ENCODE data around the gene AP2B1.
"Not testable (repeated sequence)": the region's sequence is repeated elsewhere in the genome, so short reads cannot be mapped to it uniquely, and the experiment has no call there.

AP2B1 gene

GRCh38 chr17:35575759-35576158, 11.4 kb upstream of the AP2B1 start:
- DNase-seq (ENCODE audit: low read depth in 2 of 2): no peak

DNA sequence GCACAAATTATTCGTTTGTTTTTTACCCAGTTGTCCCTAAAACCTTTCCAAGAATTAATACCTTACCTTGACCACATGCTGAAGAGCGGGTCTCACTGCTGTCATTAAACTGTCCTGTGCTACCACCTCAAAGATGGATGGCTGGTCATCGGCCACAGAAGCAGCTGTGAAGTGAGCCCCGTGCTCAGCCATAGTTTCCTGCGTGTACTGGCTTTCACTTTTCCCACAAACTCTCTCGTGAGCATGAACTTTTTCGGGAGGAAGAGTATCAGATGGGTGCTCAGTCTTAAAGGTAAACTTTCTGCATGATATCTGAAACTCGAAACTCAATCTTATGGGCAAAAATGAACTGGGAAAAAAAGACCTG, 9.3 kb upstream of the AP2B1 start:
- no peak for DNase-seq (ENCODE audit: low read depth in 2 of 2)

DNA sequence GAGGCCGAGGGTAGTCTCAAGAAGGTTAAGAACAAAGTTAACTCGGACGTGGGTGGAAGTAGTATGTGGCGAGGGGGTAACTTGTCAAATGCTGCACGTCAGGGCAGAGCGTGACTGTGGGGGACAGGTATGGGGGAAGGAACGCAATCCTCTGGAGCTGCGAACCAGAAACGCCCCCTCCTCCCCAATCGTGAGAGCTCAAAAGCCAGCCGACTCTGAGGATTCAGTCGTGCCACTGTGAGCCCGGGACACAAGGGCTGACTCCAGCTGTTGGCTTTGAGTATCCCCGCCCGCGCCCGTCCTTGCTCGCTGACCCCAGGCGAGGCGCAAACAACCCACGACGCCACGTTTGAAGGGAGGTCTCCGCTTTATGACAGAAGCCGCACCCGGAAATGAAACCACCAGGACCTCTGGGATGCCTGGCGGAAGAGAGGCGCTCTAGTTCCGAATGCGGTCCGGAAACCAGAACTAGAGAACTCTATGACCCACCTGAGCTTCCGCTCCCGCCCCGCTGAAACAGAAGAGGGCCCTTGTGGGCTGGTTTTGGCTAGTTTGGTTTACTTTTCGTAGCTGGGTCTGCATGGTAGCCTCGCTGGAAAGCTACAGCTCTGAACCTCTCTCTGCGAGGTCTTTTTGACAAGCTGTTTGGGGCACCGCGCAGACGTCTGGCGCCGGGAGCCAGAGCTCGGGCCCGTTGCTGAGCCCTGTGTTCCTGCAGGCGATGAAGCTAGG, 8.8 kb upstream of the AP2B1 start, which contains the start of gene PEX12:
TSS of gene PEX12 (minus strand) at position 375 of the 732 bp plus-strand sequence. CDS start 550 bp downstream, outside the sequence.
- DNase-seq (ENCODE audit: low read depth in 2 of 2): peak; percentile 66 to 70

DNA sequence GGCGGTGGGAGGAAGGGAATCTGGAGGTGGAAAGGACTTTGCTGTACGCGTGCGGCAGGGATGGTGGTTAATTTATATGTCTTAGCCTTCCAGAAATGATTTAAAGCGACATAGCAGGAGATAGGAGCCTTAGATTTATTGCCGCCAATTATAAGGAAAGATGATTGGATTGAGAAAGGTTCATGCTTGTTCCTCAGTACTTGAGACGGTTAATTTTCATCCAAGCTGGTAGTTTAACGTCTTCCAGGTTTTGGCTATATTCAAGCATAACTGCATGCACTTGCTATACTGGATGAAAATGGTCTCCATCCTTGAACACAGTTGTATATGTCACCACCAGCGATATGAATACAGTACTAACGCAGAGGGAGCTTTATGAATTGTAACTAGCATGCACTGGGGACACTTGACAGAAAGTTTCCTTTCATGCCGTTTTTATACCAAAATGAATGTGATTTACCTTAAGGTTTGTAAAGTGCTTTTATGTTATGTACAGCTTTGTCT, 8.1 kb upstream of the AP2B1 start:
- no peak for DNase-seq (ENCODE audit: low read depth in 2 of 2)

GRCh38 chr17:35584061-35584460, 3.1 kb upstream of the AP2B1 start:
- DNase-seq (ENCODE audit: low read depth in 2 of 2): no peak

DNA sequence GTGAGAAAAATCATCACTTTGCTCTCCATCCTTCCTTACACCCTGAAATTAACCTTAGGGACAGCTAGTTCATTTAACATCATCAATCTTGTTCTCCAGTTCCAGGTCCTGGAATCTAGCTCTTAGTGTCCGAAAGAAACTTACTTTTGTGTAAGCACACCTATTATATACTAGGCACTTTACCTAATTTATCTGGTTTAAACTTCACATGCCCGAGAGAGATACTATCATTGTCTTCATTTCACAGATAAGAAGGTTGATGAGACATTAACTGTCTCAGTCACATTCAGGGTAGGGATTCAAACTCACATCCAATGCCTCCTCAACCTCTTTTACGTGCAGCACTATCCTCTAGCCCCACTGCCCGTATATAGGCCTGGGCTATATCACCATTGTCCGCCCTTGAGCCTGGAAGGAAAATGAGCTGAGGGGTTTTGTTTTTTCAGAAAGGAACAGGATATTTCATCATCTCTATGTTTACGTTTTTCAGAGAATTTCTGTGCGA, 501 bp upstream of the AP2B1 start:
- no peak for DNase-seq (ENCODE audit: low read depth in 2 of 2)

DNA sequence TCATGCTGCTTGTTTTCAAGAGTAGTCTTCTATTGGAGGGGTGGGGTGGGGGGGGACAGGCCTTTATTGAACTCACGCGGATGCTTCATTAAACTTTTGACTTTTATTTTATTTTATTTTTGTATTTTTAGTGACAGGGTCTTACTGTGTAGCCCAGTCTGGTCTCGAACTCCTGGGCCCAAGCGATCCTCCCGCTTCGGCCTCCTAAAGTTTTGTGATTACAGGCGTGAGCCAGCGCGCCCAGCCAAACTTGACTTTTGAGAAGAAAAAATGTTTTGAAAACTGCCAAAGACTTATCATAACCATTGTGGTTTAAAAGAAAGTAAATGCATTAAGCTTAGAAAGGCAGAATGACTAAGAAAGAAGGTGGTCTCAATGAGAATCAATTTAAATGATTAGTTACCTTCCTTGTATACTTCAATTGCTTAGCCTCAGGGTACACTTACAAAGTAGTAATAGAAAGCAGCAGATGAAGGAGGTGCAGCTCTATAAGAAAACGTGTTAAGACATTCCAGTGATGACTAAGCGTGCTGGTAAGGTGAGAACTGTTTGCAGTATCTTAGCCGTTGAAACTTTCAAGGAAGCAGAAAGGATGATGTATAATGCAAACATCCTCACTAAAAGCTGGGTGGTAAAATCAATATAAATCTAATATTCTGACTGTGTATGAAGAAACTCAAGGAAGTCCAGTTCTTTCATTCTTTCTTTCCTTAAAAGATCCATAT, 1.2 kb downstream of the AP2B1 start:
- no peak for DNase-seq (ENCODE audit: low read depth in 2 of 2)

DNA sequence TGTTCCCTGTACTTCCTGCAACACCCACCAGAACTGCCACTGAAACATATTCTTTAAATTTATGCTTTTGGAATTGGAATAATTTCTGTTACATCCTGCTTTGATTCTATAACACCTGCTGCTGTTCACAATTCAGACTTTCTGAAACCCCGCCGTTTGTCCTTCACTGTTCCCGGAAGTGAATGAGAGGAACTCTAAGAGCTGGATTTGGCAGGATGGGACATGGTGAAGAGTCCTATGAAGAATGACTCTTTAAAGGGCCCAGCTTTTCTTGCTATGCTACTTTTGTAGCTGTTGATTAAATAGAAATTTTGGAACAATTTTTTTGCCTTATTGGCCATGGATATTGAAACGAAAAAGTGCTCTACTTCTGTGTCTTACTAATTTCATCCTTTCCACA, 8.9 kb downstream of the AP2B1 start:
- no peak for DNase-seq (ENCODE audit: low read depth in 2 of 2)

GRCh38 chr17:35596530-35597233, 9.6 kb downstream of the AP2B1 start:
- no peak for DNase-seq (ENCODE audit: low read depth in 2 of 2)

- no peak for DNase-seq (ENCODE audit: low read depth in 2 of 2)
These were observed 10.5 kb downstream of the AP2B1 start for GRCh38 chr17:35597604-35598003.

DNA sequence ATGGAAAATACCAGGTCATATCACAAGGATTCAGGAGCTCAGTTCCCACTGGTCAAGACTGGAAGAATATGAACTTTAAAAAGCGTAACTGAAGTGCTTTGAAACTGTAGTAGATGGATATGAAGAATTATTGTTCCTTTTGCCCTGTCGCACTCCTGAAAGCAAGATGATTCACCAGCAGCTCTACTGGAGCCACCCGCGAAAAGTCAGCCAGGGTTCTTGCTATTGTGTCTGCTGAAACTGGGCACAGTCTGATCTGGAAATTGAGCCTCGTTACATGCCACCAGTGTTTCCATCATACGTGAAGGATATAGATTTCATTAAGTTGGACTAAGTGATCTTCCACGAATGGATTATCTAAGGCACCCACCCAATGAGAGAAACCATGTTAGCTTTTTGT, 16.6 kb downstream of the AP2B1 start:
- DNase-seq (ENCODE audit: low read depth in 2 of 2): no peak

DNA sequence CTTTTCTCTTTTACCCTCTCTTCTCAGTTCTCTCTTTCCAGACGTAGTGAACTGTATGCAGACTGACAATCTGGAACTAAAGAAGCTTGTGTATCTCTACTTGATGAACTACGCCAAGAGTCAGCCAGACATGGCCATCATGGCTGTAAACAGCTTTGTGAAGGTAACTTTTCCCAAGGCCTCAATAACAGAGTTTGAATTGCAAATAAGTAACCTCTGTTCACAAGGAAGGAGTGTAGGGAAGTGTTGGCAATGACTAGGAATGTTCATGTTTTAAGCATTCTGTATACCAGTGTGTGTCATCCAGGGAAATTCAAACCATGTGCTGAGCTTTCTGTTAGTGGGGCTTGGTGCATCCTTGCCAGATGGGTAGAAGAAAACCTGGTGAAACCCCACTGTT, 18.6 kb downstream of the AP2B1 start:
- no peak for DNase-seq (ENCODE audit: low read depth in 2 of 2)

- DNase-seq (ENCODE audit: low read depth in 2 of 2): no peak
These were observed 20.2 kb downstream of the AP2B1 start for GRCh38 chr17:35607239-35607847.

DNA sequence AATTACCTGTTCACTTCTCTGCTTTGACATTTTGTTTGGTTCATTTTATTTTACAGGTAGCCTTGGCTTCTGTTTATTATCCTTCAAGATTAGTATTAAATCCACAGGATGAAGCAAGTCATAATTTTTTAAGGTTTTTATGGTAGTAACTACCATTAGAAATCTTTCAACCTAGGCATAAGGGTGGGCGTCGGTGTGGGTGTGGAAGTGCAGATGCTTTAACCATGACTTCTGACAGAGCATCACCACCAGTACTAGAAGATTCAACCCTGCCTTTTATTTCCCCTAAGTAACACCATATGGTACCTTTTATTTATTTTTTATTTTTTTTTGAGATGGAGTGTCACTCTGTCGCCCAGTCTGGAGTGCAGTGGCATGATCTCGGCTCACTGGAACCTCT, 22.7 kb downstream of the AP2B1 start:
- DNase-seq (ENCODE audit: low read depth in 2 of 2): no peak

GRCh38 chr17:35610746-35611145, 23.6 kb downstream of the AP2B1 start:
- not testable (repeated sequence) for DNase-seq (ENCODE audit: low read depth in 2 of 2)

DNA sequence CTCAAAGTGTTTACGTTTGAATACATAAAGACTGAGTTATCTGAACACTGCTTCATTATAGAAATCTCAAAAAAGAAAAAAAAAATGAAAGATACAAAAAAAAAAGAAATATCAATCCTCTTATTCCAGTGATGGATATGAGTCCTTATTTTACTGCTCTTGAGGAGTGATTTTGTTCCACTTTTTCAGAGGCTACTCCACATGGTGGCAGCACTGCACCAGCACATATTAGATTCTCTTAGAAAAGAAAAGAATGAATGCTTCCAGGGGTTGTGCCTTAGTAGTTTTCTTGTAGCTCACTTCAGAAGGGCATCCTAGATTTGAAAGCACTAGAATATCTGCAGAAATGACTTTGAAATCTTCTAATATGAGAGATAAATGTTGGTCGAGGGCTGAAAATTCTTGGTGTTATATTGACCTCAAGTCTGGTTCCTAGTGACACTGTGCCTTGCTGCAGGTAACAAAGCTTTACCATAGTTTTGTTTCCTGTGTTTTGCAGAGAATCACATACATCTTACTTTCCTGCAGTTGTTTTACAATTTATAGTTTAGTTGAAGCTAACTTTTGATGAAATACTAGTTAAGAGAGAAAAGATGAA, 25.9 kb downstream of the AP2B1 start:
- no peak for DNase-seq (ENCODE audit: low read depth in 2 of 2)

DNA sequence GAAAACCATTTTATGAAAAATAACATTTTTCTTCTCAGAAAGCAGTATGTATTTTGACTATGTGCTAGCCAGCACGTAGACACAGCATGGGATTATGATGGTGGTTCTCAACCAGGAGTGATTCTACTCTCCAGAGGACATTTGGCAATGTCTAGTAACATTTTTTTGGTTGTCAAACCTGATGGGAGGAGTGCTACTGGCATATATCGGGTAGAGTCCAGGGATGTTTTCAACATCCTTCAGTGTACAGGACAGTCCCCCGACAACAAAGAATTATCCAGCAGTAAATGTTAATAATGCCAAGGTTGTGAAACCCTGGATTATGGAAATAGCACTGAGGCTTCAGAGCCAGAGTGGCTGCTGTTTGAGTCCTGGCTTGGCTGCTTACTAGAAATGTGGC, 27.7 kb downstream of the AP2B1 start:
- DNase-seq (ENCODE audit: low read depth in 2 of 2): no peak

DNA sequence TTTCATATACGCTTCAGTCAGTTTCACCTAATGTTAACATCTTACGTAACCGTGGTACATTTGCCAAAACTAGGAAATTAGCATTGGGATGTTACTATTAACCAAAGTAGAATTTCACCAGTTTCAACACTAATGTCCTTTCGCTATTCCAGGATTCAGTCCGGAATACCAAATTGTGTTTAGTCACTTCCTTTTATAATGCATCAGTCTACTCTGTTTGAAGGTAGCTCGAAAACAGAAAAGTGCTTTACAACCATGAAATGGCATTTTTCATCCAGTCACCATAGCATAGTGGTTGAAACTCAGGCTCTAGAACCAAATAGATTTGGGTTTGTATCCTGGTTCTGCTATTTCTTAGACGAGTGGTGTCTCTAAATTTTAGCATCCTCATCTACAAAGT, 29.4 kb downstream of the AP2B1 start:
- DNase-seq (ENCODE audit: low read depth in 2 of 2): no peak

- DNase-seq (ENCODE audit: low read depth in 2 of 2): no peak
These were observed 30.4 kb downstream of the AP2B1 start for GRCh38 chr17:35617505-35617904.

DNA sequence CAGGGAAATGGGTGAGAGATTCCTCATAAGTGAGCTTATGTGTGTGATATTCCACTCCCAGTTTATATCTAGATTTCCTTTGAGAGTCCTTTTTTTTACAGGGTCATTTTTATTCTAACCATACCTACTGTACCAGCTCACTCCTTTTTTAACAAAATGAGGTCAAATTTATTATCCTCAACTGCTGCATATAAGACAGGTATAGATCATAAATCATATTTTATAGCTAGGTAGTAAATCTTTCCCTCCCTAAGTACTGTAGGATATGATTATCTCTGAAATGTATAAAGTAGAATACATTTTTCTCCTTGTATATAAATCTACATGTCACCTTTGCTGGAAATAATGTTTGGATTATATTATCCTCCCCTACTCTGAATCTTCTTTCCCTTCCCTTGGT, 31.5 kb downstream of the AP2B1 start:
- DNase-seq (ENCODE audit: low read depth in 2 of 2): no peak

GRCh38 chr17:35621768-35622167, 34.6 kb downstream of the AP2B1 start:
- no peak for DNase-seq (ENCODE audit: low read depth in 2 of 2)

- no peak for DNase-seq (ENCODE audit: low read depth in 2 of 2)
These were observed 40.3 kb downstream of the AP2B1 start for GRCh38 chr17:35627417-35627816.
